SK-N-SH treated with all-trans-retinoic acid at 6 μM for 48 hours (cell line): ENCODE results near the gene INPP5J.

ENCODE experiments used
- ARNTL ChIP-seq: fragments of 450-650 bp; formaldehyde crosslinking; IDR thresholded peaks from 2 replicates; pipeline ENCODE4 v1.5.0; 2020; ENCODE audit warnings: low read depth, mild to moderate bottlenecking, moderate library complexity, borderline replicate concordance
- CSDC2 ChIP-seq: fragments of 250-450 bp; sonication (Bioruptor Pico); IDR thresholded peaks from 2 replicates; pipeline ENCODE4 v1.5.0; 2020; ENCODE audit warnings: mild to moderate bottlenecking, moderate library complexity
- ESRRG ChIP-seq: fragments of 250-450 bp; sonication (Bioruptor Pico); IDR thresholded peaks from 2 replicates; pipeline ENCODE4 v1.6.1; 2021; ENCODE audit warnings: mild to moderate bottlenecking
- OSR1 ChIP-seq: fragments of 250-450 bp; sonication (Bioruptor Pico); IDR thresholded peaks from 2 replicates; pipeline ENCODE4 v1.8.0; 2022; ENCODE audit warnings: moderate library complexity, mild to moderate bottlenecking, inconsistent platforms
- RARB ChIP-seq: fragments of 250-450 bp; sonication (Bioruptor Pico); IDR thresholded peaks from 2 replicates; pipeline ENCODE4 v1.8.0; 2021; ENCODE audit warnings: mild to moderate bottlenecking, moderate library complexity
- TCF4 ChIP-seq: fragments of 250-450 bp; sonication (Bioruptor Pico); IDR thresholded peaks from 2 replicates; pipeline ENCODE4 v1.8.0; 2021; ENCODE audit warnings: mild to moderate bottlenecking, moderate library complexity, borderline replicate concordance
- ZFP3 ChIP-seq: fragments of 250-450 bp; sonication (Bioruptor Pico); IDR thresholded peaks from 2 replicates; pipeline ENCODE4 v1.5.0; 2020; ENCODE audit warnings: mild to moderate bottlenecking, moderate library complexity
- ZNF565 ChIP-seq: fragments of 450-650 bp; formaldehyde crosslinking; conservative IDR thresholded peaks from 2 replicates; pipeline ENCODE4 v1.5.0; 2020; ENCODE audit warnings: low read depth, mild to moderate bottlenecking, moderate library complexity
- ZNF8 ChIP-seq: fragments of 450-650 bp; formaldehyde crosslinking; IDR thresholded peaks from 2 replicates; pipeline ENCODE4 v1.5.0; 2020; ENCODE audit warnings: mild to moderate bottlenecking, moderate library complexity
- TF ChIP-seq, protein P1 (sequence below): fragments of 250-450 bp; sonication (Bioruptor Pico); IDR thresholded peaks from 2 replicates; pipeline ENCODE4 v1.5.1; 2021; ENCODE audit warnings: mild to moderate bottlenecking, moderate library complexity
- TF ChIP-seq, protein P2 (sequence below): fragments of 250-450 bp; sonication (Bioruptor Pico); IDR thresholded peaks from 2 replicates; pipeline ENCODE4 v1.8.0; 2020; ENCODE audit warnings: mild to moderate bottlenecking, moderate library complexity, borderline replicate concordance
- TF ChIP-seq, protein P3 (sequence below): fragments of 250-450 bp; sonication (Bioruptor Pico); IDR thresholded peaks from 2 replicates; pipeline ENCODE4 v1.8.0; 2021; ENCODE audit warnings: low read depth, mild to moderate bottlenecking, moderate library complexity, borderline replicate concordance
- TF ChIP-seq, protein P4 (sequence below): fragments of 250-450 bp; sonication (Bioruptor Pico); IDR thresholded peaks from 2 replicates; pipeline ENCODE4 v1.5.1; 2020; ENCODE audit warnings: low read depth, mild to moderate bottlenecking, moderate library complexity

DNA sequence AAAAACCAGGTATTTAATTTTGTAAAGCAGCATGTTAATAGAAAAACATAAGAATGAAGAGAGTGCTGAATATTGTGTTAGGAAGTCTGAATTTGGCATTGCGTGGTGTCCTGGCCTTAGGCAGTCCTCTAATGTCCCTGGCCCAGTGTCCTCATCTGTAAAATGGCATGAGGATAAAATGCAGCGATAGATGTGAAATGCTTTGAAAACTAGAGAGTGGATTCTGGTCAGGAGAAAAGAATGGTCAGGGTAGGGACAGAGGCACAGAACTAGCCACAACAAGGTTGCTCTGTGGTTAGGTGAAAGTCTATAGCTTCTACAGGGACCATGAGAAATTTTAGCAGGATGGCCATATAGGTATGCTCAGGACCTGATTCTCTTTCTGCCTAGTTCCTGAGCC lies 56.1 kb downstream of the INPP5J start:
- TF ChIP-seq CSDC2 (CRISPR knock-in tag) (no peak), ESRRG (CRISPR knock-in tag) (no peak), ARNTL (CRISPR knock-in tag) (no peak), TCF4 (CRISPR knock-in tag) (no peak), ZNF8 (CRISPR knock-in tag) (no peak), ZNF565 (CRISPR knock-in tag) (no peak), RARB (CRISPR knock-in tag) (no peak), OSR1 (CRISPR knock-in tag) (no peak), ZFP3 (CRISPR knock-in tag) (no peak)
- TF ChIP-seq, protein P1, sequence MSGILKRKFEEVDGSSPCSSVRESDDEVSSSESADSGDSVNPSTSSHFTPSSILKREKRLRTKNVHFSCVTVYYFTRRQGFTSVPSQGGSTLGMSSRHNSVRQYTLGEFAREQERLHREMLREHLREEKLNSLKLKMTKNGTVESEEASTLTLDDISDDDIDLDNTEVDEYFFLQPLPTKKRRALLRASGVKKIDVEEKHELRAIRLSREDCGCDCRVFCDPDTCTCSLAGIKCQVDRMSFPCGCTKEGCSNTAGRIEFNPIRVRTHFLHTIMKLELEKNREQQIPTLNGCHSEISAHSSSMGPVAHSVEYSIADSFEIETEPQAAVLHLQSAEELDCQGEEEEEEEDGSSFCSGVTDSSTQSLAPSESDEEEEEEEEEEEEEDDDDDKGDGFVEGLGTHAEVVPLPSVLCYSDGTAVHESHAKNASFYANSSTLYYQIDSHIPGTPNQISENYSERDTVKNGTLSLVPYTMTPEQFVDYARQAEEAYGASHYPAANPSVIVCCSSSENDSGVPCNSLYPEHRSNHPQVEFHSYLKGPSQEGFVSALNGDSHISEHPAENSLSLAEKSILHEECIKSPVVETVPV (CRISPR knock-in tag): no peak
- TF ChIP-seq, protein P2, sequence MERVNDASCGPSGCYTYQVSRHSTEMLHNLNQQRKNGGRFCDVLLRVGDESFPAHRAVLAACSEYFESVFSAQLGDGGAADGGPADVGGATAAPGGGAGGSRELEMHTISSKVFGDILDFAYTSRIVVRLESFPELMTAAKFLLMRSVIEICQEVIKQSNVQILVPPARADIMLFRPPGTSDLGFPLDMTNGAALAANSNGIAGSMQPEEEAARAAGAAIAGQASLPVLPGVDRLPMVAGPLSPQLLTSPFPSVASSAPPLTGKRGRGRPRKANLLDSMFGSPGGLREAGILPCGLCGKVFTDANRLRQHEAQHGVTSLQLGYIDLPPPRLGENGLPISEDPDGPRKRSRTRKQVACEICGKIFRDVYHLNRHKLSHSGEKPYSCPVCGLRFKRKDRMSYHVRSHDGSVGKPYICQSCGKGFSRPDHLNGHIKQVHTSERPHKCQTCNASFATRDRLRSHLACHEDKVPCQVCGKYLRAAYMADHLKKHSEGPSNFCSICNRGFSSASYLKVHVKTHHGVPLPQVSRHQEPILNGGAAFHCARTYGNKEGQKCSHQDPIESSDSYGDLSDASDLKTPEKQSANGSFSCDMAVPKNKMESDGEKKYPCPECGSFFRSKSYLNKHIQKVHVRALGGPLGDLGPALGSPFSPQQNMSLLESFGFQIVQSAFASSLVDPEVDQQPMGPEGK: no peak
- TF ChIP-seq, protein P3, sequence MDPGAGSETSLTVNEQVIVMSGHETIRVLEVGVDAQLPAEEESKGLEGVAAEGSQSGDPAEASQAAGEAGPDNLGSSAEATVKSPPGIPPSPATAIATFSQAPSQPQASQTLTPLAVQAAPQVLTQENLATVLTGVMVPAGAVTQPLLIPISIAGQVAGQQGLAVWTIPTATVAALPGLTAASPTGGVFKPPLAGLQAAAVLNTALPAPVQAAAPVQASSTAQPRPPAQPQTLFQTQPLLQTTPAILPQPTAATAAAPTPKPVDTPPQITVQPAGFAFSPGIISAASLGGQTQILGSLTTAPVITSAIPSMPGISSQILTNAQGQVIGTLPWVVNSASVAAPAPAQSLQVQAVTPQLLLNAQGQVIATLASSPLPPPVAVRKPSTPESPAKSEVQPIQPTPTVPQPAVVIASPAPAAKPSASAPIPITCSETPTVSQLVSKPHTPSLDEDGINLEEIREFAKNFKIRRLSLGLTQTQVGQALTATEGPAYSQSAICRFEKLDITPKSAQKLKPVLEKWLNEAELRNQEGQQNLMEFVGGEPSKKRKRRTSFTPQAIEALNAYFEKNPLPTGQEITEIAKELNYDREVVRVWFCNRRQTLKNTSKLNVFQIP (CRISPR knock-in tag): no peak
- TF ChIP-seq, protein P4, sequence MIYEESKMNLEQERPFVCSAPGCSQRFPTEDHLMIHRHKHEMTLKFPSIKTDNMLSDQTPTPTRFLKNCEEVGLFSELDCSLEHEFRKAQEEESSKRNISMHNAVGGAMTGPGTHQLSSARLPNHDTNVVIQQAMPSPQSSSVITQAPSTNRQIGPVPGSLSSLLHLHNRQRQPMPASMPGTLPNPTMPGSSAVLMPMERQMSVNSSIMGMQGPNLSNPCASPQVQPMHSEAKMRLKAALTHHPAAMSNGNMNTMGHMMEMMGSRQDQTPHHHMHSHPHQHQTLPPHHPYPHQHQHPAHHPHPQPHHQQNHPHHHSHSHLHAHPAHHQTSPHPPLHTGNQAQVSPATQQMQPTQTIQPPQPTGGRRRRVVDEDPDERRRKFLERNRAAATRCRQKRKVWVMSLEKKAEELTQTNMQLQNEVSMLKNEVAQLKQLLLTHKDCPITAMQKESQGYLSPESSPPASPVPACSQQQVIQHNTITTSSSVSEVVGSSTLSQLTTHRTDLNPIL (CRISPR knock-in tag): no peak
